ENCODE data around the gene MRPS23.

DNA sequence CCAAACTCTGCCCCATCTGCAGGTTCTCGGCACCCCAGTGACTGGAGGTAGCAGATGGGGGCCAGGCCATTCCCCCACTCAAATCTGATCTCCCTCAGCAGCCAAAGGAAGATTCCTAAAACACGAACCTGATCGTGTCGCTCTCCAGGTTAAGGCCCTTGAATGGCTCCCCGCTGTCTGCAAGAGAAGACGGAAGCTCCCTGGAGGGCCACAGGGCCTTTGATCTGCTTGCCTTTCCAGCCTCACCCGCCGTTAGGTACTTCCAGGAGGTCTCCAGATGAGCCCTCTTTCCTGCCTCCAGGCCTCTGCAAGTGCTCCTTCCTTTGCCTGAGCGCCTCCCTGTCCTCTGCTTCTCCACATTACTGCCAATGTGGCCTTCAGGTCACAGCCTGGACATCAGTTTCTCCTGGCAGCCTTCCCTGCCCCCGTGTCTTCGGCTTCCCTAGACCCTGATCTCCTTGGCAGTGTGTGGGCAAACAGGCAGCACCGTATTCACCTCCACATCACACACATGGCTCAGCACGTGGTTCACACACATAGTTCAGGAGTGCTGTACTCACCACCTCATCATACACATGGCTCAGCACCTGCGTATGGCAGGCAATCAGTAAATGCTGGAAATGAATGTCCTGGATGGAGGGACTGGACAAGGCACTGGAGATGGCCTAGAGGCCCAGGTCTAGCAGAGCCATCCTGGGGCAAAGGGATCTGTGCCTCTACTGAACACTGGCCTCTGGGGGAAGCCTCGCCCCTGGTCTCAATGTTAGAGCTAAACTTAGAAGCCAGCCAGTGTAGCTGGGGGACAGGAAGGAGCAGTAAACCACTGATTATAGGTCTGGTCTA lies 26.4 kb upstream of the MRPS23 start:
- TF ChIP-seq CTCF (conservative IDR thresholded peaks at IDR 0.05 in 1 of 2, IDR thresholded peaks at IDR 0.05 in 1 of 2; ENCODE audit: low read depth in 1 of 2, low read length in 2 of 2) (no peak), EZH2 (IDR thresholded peaks at IDR 0.05; ENCODE audit: low read length, missing control alignments) (no peak)

Measured in fibroblast of lung (primary cell).